Colon (tissue), 2 donors: ENCODE data around the gene C16orf89.
"Not testable (repeated sequence)": the region's sequence is repeated elsewhere in the genome, so short reads cannot be mapped to it uniquely, and the experiment has no call there.

Experiments
- FAIRE-seq: peaks from 2 replicates; lab custom pipeline; 2012; peaks lifted over from hg19 to GRCh38; lab: Jason Lieb, UNC
- donor health status: control.
- donor health status: control.

C16orf89 gene

GRCh38 chr16:5084802-5085201 lies 19.0 kb upstream of the C16orf89 start:
- not testable (repeated sequence) for FAIRE-seq

GRCh38 chr16:5084099-5084731 lies 18.5 kb upstream of the C16orf89 start:
- not testable (repeated sequence) for FAIRE-seq

- FAIRE-seq, result not testable (repeated sequence)
Observed at GRCh38 chr16:5083646-5084045, 17.9 kb upstream of the C16orf89 start.

- not testable (repeated sequence) for FAIRE-seq
Observed at GRCh38 chr16:5080996-5081395, 15.2 kb upstream of the C16orf89 start.

- FAIRE-seq, result not testable (repeated sequence)
Observed at GRCh38 chr16:5080461-5080860, 14.7 kb upstream of the C16orf89 start.

GRCh38 chr16:5078626-5079025 lies 12.9 kb upstream of the C16orf89 start:
- FAIRE-seq, result no peak

- no peak for FAIRE-seq
Observed at GRCh38 chr16:5077304-5077703, 11.5 kb upstream of the C16orf89 start.

GRCh38 chr16:5075637-5076036 lies 9.9 kb upstream of the C16orf89 start:
- no peak for FAIRE-seq

- not testable (repeated sequence) for FAIRE-seq
Observed at GRCh38 chr16:5073771-5074170, 8.0 kb upstream of the C16orf89 start.

GRCh38 chr16:5073279-5073629 lies 7.5 kb upstream of the C16orf89 start:
- FAIRE-seq, result no peak

GRCh38 chr16:5072334-5073278 lies 6.8 kb upstream of the C16orf89 start:
- FAIRE-seq, result no peak

- no peak for FAIRE-seq
Observed at GRCh38 chr16:5071681-5072333, 6.1 kb upstream of the C16orf89 start, which contains the start of gene ALG1. TSS of gene ALG1 (plus strand) at chr16:5071843. CDS start at chr16:5071850, 7 bp downstream.

- no peak for FAIRE-seq
Observed at GRCh38 chr16:5071341-5071680, 5.6 kb upstream of the C16orf89 start.

- no peak for FAIRE-seq
Observed at GRCh38 chr16:5070431-5071186, 4.9 kb upstream of the C16orf89 start.

- no peak for FAIRE-seq
Observed at GRCh38 chr16:5069854-5070253, 4.1 kb upstream of the C16orf89 start.

GRCh38 chr16:5069048-5069447 lies 3.3 kb upstream of the C16orf89 start:
- FAIRE-seq, result no peak

GRCh38 chr16:5066511-5066910 lies 755 bp upstream of the C16orf89 start:
- no peak for FAIRE-seq

- no peak for FAIRE-seq
Observed at GRCh38 chr16:5065326-5065725, 430 bp downstream of the C16orf89 start.

GRCh38 chr16:5064915-5065314 lies 841 bp downstream of the C16orf89 start:
- no peak for FAIRE-seq

GRCh38 chr16:5062790-5063765 lies 2.7 kb downstream of the C16orf89 start:
- FAIRE-seq, result no peak

- no peak for FAIRE-seq
Observed at GRCh38 chr16:5062051-5062450, 3.7 kb downstream of the C16orf89 start.
